ENCODE results near the gene VEPH1. TPM values are rescaled to one million over a fixed set of nuclear protein-coding genes. Genes with fewer than 3 reads are reported as not detected.

VEPH1 gene
- not detected in 2 replicates for total RNA-seq

DNA sequence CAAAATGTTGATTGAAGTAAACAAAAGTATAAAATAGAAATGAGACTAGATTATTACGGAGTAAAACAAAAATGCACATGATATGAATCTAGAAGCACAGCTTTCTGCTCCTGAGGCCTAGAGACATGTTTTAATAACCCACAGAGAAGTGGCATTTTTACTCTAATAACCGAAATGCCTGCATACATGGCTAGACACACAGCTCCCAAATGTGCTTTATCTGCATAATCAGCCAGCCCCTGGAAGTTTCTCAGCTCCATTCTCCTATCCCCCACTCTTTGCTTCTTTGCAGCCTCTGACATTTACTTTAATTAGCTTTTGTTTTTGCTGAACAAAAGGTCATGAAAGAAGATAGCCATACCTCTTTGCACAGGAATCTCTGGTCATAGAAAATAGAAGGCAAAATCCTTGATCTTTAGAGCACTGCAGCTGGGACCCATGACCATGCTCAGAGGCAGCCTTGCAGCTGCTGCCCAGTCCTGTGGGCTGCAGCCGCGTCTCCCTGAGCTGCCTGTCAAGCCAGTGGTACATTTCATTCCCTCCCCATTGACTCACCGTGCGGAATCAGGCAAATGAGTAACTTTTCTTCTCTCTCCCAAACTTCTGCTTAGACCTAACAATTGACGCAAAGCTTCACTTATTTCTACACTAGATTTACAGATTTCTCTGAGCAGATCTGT is at the start of gene VEPH1:
Gene VEPH1 (minus strand): TSS at position 501 of the 680 bp plus-strand sequence. CDS start 8,067 bp downstream, outside the sequence.
- H3K36me3 Mint-ChIP-seq (ENCODE audit: low read depth), result no peaks in the 10 kb centered on the region
- H3K4me1 Mint-ChIP-seq (ENCODE audit: low read depth), result no peaks in the 10 kb centered on the region
- H3K9me3 Mint-ChIP-seq, result no peaks in the 10 kb centered on the region
- no peak within 1 kb of the TSS for H3K27ac Mint-ChIP-seq
- intact Hi-C loops (cut with micrococcal nuclease), result no loop called here
- no peak for DNase-seq (ENCODE audit: low spot score)
- no peak within 1 kb of the TSS for H3K4me3 Mint-ChIP-seq
- peaks cover 20% of the 10 kb centered on the region for H3K27me3 Mint-ChIP-seq (ENCODE audit: insufficient read depth)

DNA sequence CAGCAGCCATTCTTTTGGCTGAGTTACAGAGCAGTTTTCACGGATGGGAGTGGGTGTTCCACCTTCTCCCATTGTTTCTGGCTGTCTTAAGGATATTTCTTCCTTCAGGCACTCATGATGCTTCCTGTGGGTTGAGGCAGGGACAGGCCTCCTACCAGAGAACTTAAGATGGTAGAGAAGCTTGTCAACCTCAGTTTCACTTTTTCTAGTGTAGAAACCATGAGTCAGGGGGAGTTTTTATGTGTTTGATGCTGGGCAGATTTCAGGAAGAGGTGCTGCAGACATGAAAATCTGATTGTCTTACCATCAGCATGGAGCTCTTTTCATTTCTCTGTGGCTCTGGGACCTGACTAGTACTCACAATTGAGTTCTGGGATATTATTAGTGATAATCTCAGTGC is 48.7 kb upstream of the VEPH1 start:
- no peak for DNase-seq (ENCODE audit: low spot score)

DNA sequence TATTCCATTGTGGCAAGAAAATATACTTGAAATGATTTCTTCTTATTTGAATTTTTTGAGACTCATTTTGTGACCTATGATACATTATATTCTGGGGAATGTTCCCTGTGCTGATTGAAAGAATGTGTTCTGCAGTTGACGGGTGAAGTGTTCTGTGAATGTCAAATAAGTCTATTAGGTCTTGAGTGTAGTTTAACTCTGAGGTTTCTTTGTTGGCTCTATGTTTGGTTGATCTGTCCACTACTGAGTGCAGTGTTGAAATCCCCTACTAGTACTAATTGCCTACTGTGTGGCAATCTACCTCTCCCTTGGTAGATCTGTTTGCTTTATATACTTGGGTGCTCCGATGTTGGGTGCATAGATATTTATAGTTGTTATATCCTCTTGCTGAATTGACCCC is 46.3 kb upstream of the VEPH1 start:
- H3K36me3 Mint-ChIP-seq (ENCODE audit: low read depth), result no peaks in the 10 kb centered on the region
- DNase-seq (ENCODE audit: low spot score), result no peak
- no peak overlapping the region for H3K4me3 Mint-ChIP-seq
- intact Hi-C loops (cut with micrococcal nuclease), result no loop called here
- H3K9me3 Mint-ChIP-seq, result peaks cover 4% of the 10 kb centered on the region
- H3K27ac Mint-ChIP-seq, result no peak overlapping the region
- peaks cover 10% of the 10 kb centered on the region for H3K4me1 Mint-ChIP-seq (ENCODE audit: low read depth)
- H3K27me3 Mint-ChIP-seq (ENCODE audit: insufficient read depth), result peaks cover 8% of the 10 kb centered on the region

More for the DNA sequence above, 48.7 kb upstream of the VEPH1 start:
- Mint-ChIP-seq H3K27ac (no peak overlapping the region), H3K4me1 (ENCODE audit: low read depth) (peaks cover 10% of the 10 kb centered on the region), H3K27me3 (ENCODE audit: insufficient read depth) (peaks cover 9% of the 10 kb centered on the region), H3K36me3 (ENCODE audit: low read depth) (no peaks in the 10 kb centered on the region), H3K9me3 (peaks cover 4% of the 10 kb centered on the region), H3K4me3 (no peak overlapping the region)
- intact Hi-C loops (cut with micrococcal nuclease), result no loop called here

DNA sequence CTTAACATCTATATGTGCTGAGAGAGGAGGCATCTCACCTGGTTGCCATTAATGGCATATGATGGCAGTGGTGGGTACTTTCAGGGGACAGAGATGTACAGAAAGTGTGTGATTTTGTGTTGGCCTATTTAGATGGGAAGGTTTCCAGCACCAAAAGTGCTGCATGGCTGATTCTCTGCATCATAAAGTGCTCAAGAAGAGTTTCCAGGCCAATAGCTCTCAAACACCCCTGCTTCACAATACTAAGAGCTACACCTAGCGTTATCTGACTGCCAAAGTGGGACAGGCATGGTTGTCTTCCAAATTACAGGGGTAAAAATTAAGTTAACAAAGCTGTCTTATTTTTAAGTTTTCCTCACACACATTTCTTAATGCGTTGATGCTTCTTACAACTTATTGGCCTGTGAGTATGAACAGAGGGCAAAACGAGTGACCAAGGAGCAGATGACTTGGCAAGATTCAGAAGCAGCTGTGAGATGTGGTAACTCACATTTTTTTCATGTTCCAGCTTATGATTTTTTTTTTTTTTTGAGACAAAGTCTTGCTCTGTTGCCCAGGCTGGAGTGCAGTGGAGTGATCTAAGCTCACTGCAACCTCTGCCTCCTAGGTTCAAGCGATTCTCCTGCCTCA is 41.4 kb upstream of the VEPH1 start:
- Mint-ChIP-seq H3K27ac (no peak overlapping the region), H3K4me1 (ENCODE audit: low read depth) (no peaks in the 10 kb centered on the region), H3K27me3 (ENCODE audit: insufficient read depth) (peaks cover 14% of the 10 kb centered on the region), H3K4me3 (no peak overlapping the region), H3K9me3 (peaks cover 5% of the 10 kb centered on the region), H3K36me3 (ENCODE audit: low read depth) (no peaks in the 10 kb centered on the region)
- no peak for DNase-seq (ENCODE audit: low spot score)
- intact Hi-C loops (cut with micrococcal nuclease), result no loop called here

DNA sequence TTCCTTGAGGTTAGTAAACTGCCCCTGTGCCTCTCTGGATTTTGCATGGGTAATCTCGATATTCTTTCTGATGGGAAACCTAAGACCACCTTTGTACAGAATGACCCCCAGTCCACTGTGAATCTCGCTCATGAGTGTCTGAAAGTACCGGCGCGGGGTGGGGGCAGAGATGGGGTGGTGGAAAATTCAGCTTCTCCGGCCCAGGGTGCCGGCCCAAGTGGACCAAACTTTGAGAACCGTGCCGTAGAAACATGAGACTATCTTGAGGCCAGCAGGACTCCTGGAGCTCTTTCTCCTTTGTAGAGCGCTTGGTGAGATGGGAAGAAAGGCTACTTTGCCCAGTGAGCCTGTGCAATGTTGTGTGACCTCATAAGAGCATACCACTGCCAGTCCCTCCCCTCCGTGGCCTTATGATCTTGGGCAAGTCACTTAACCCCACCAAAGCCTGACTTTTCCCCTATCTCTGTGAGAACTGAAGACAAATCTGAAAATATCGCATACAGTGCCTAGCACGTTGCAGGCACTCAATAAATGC is 40.4 kb upstream of the VEPH1 start:
- H3K36me3 Mint-ChIP-seq (ENCODE audit: low read depth), result no peaks in the 10 kb centered on the region
- peaks cover 11% of the 10 kb centered on the region for H3K27me3 Mint-ChIP-seq (ENCODE audit: insufficient read depth)
- no peaks in the 10 kb centered on the region for H3K4me1 Mint-ChIP-seq (ENCODE audit: low read depth)

DNA sequence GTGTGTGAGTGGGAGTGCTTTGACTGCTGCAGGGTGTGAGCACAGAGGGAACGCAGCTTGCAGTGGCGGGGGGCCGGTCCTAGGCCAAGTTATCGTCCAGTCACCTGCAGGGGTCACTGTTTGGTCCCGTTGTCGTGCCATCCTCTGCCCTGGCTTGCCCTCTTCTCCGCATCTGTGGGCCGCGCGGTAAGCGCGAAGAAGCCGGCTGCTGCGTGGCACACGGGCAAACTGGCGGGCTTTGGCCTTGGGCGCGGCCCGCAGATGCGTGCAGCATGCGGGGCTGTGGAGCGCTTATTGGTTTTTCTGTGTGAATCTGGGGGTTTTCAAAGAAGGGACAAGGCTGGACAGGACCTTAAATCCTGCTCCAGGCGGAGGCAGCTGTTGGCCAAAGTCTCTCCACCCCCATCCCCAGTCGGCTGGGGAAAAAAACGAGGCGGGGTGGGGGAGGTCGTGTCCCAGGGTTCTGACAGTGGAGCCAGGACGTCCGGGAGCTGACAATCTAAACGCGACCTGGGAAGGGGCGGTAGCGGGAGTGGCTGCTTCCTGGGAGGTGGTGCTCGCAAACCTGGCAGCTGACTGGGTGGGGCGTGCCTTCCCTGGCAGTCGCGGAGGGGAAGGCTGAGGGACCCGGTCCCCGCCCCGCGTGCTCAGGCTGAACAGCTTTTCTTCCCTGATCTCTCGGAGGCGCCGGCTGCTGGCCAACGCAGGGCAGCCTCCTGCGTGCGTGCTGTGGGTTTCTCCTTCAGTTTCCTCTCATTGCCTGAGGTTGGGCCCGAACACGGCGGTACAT is 39.7 kb upstream of the VEPH1 start:
- Mint-ChIP-seq H3K4me3 (no peak overlapping the region), H3K36me3 (ENCODE audit: low read depth) (no peaks in the 10 kb centered on the region)
- intact Hi-C loops (cut with micrococcal nuclease), result no loop called here

More for the DNA sequence above, 40.4 kb upstream of the VEPH1 start:
- intact Hi-C loops (cut with micrococcal nuclease), result no loop called here
- no peak overlapping the region for H3K27ac Mint-ChIP-seq
- DNase-seq (ENCODE audit: low spot score), result no peak
- H3K9me3 Mint-ChIP-seq, result peaks cover 5% of the 10 kb centered on the region
- no peak overlapping the region for H3K4me3 Mint-ChIP-seq

DNA sequence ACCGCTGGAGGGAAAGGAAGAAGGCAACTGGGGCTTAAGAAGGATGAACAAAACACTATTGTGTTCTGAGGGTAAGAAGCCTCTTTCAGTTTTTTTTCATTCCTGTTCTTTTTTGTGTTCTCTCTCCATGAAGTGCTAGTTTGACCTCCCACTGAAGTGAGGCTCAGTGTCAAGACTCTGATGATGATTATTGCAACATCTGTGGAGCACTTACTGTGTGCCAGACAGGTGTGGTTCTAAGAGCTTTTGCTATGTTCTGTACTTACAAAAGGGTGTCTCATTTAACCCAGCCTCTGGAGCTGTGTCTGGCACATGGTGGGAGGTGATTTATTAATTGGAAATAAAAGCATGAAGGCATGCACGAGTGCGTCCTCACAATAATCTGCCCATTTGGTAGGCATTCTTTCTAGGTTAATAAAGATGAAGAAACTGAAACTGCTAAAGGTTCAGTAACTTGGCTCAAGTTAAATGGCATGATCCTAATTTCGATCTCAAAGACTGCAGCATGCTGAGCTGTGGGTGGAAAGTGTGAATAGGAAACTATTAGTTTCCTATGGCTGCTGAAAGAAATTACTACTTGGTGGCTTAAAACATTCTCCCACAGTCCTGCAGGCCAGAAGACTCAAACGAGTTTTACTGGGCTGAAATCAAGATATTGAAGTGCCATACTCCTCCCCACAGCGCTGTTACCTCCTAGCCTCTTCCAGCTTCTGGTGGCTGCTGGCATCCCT is 38.5 kb upstream of the VEPH1 start:
- Mint-ChIP-seq H3K9me3 (peaks cover 5% of the 10 kb centered on the region), H3K27me3 (ENCODE audit: insufficient read depth) (peaks cover 11% of the 10 kb centered on the region), H3K27ac (no peak overlapping the region), H3K4me1 (ENCODE audit: low read depth) (no peaks in the 10 kb centered on the region), H3K4me3 (no peak overlapping the region), H3K36me3 (ENCODE audit: low read depth) (no peaks in the 10 kb centered on the region)
- no peak for DNase-seq (ENCODE audit: low spot score)
- intact Hi-C loops (cut with micrococcal nuclease), result no loop called here

More for the DNA sequence above, 39.7 kb upstream of the VEPH1 start:
- DNase-seq (ENCODE audit: low spot score), result no peak
- Mint-ChIP-seq H3K4me1 (ENCODE audit: low read depth) (no peaks in the 10 kb centered on the region), H3K9me3 (peaks cover 5% of the 10 kb centered on the region), H3K27ac (no peak overlapping the region), H3K27me3 (ENCODE audit: insufficient read depth) (peaks cover 11% of the 10 kb centered on the region)

DNA sequence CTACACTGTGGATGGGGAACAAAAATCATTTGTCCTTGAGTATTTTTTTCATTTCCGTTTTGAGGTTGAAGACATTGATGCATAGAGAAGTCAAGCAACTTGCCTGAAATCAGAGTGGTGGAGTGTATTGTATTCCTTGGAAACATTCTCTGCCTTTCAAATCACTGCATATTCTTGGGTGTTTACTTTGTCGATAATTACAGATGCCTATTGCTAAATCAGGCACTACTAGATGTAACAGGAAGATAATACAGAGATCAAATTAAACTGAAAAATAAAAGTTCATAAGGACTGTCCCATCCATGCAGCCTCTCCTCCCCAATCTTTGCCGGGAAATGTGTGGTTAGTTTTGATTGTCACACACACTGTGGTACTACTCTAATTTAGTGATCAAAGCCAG is 37.4 kb upstream of the VEPH1 start:
- no peak for DNase-seq (ENCODE audit: low spot score)
- no peaks in the 10 kb centered on the region for H3K36me3 Mint-ChIP-seq (ENCODE audit: low read depth)
- no peaks in the 10 kb centered on the region for H3K4me1 Mint-ChIP-seq (ENCODE audit: low read depth)
- H3K27ac Mint-ChIP-seq, result no peak overlapping the region
- intact Hi-C loops (cut with micrococcal nuclease), result no loop called here
- H3K9me3 Mint-ChIP-seq, result peaks cover 5% of the 10 kb centered on the region
- H3K4me3 Mint-ChIP-seq, result no peak overlapping the region
- H3K27me3 Mint-ChIP-seq (ENCODE audit: insufficient read depth), result peaks cover 12% of the 10 kb centered on the region

DNA sequence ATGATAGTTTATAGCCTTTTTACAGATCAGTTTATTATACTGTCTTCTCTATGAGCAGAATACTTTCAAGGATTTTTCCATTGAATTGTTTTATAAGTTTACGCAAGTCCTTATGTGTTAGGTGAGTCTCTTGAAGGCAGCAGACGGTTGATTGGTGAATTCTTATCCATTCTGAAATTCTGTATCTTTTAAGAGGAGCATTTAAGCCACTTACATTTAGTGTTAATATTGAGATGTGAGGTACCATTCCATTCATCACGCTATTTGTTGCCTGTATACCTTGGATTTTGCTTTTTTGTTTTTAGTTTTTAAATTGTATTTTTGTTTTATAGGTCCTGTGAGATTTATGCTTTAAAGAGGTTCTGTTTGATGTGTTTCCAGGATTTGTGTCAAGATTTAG is 32.5 kb upstream of the VEPH1 start:
- no peak overlapping the region for H3K27ac Mint-ChIP-seq
- no peaks in the 10 kb centered on the region for H3K9me3 Mint-ChIP-seq
- intact Hi-C loops (cut with micrococcal nuclease), result no loop called here
- no peak for DNase-seq (ENCODE audit: low spot score)
- H3K36me3 Mint-ChIP-seq (ENCODE audit: low read depth), result no peaks in the 10 kb centered on the region
- peaks cover 5% of the 10 kb centered on the region for H3K27me3 Mint-ChIP-seq (ENCODE audit: insufficient read depth)
- H3K4me3 Mint-ChIP-seq, result no peak overlapping the region
- no peaks in the 10 kb centered on the region for H3K4me1 Mint-ChIP-seq (ENCODE audit: low read depth)

DNA sequence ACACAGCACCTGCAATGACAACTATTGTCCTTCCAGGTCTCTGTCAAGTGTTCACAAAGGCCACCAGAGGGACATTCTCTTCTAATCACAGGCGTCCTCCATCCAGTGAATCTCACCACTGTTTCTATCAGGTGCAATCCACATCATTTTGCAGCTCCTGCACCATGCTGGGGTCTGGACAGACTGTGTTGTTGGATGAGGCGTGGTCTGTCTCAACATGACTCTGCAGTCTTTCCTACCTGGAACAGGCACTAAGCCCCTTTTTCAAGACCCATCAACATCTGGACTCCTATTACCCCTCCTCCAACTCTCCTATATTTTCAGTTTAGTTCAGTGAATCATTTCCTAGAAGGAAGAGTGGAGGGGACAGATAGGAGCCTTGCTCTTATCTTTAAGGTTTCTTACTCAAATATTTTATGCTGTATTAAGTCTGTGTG is 31.5 kb upstream of the VEPH1 start:
- H3K27me3 Mint-ChIP-seq (ENCODE audit: insufficient read depth), result peaks cover 6% of the 10 kb centered on the region
- intact Hi-C loops (cut with micrococcal nuclease), result no loop called here

DNA sequence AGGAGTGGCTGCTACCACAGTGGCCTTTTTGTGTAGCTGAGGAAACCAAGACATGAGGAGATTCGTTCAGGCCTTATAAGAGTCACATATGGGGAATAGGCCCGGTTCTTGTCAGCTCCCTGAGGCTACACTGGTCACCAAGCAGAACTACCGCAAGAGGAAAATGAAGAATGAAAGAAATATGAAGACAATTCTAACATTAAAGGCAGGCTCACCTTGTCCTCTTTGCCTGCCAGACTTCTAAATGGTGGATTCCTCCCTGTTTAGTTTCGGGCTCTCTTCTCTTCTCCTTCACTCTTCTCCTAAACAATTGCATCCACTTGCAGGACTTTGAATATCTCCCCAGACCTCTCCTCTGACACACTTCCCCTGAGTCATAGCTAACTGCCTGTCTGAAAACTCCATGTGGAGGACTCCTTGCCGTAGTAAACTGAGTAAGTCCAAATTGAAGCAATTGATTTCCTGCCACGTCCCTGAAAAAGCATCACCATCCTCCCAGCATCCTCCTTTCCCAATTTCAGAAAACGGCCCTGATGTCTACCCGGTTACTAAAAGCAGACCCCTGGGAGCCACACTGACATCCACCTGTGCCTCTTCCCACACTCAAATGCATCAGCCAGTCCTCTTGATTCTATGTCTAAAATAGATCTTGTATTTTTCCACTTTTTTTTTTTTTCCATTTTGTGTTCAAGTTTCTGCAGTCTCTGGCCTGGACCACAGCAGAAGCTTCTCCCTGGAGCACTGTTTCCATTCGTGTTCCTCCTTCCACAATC is 30.3 kb upstream of the VEPH1 start:
- H3K27ac Mint-ChIP-seq, result no peak overlapping the region
- intact Hi-C loops (cut with micrococcal nuclease), result no loop called here
- H3K4me1 Mint-ChIP-seq (ENCODE audit: low read depth), result no peaks in the 10 kb centered on the region
- no peak for DNase-seq (ENCODE audit: low spot score)
- no peak overlapping the region for H3K4me3 Mint-ChIP-seq
- no peaks in the 10 kb centered on the region for H3K36me3 Mint-ChIP-seq (ENCODE audit: low read depth)
- H3K27me3 Mint-ChIP-seq (ENCODE audit: insufficient read depth), result peaks cover 6% of the 10 kb centered on the region
- no peaks in the 10 kb centered on the region for H3K9me3 Mint-ChIP-seq

More for the DNA sequence above, 31.5 kb upstream of the VEPH1 start:
- Mint-ChIP-seq H3K36me3 (ENCODE audit: low read depth) (no peaks in the 10 kb centered on the region), H3K27ac (no peak overlapping the region), H3K9me3 (no peaks in the 10 kb centered on the region), H3K4me1 (ENCODE audit: low read depth) (no peaks in the 10 kb centered on the region), H3K4me3 (no peak overlapping the region)
- no peak for DNase-seq (ENCODE audit: low spot score)
